Measurements from ENCODE around the gene TXNRD2.
"Not testable (repeated sequence)": the region's sequence is repeated elsewhere in the genome, so short reads cannot be mapped to it uniquely, and the experiment has no call there.

The TXNRD2 gene

DNA sequence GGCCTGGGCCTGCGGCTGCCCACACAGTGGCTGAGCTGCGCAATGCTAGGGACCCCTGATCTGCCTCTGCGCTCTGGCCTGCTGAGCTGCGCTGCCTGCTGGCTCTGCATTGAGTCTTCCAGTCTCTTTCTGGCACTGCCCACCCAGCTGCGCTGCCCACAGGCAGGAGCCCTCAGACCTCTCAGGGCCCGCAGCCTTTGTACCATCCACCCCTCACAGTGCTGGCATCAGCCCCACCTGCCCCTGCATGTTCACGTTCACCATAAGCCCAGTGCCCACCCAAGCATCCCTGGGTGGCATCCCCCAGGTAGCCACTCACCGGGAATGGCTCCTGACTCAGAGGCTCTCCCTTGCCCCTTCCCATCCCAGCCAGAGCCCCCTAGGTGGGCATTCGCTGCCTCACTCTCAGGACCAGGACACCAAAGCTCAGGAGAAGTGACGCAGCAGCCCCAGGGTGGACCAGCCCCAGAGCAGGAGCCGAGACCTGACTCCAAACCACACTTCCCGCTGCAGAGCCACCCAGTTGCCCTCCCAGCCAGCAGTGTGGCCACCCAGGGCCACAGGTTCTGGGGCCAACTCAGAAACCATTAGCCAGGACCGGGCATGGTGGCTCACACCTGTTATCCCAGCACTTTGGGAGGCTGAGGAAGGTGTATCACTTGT lies 21.8 kb downstream of the TXNRD2 start:
- DNase-seq, result no peak

DNA sequence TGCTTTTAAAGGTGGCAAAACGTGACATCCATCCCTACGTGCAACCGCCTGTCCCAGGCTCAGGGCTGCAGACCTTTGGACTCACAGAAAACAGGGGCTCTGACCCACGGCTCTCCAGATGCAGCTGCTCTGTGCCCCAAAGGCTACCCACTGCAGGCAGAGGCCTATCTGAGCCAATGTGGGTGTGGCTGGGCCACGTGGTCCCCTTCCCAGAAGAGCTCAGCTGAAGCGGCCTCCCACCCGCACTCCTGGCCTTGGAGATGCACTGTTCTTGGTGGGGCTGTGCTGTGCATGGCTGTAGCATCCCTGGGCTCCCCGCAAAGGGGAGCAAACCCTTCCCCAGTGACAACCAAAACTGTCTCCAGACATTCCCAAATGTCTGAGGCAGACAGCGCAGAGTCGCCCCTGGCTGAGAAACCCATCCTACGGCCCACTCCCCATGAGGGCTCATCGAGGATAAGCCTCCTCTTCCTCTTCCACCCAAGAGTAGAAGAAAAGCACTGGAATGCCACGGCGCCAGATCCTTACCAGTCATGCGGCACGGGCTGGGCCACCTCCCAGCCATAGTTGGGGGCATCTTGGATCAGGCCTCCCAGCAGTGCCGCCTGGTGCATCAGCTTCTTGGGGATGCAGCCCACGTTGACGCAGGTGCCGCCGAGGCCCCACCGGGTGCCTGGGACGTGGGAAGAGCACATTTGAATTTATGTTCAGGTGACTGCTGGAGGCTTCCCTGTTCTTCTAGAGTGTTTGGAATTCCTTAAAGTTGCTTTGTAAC lies 23.1 kb downstream of the TXNRD2 start:
- no peak for DNase-seq

- no peak for DNase-seq
These were observed 24.1 kb downstream of the TXNRD2 start for GRCh38 chr22:19917389-19918138.

GRCh38 chr22:19916941-19917340 lies 24.7 kb downstream of the TXNRD2 start:
- DNase-seq, result no peak

GRCh38 chr22:19916006-19916405 lies 25.6 kb downstream of the TXNRD2 start:
- DNase-seq, result no peak

GRCh38 chr22:19915287-19915954 lies 26.2 kb downstream of the TXNRD2 start:
- DNase-seq, result no peak

- DNase-seq, result no peak
These were observed 27.2 kb downstream of the TXNRD2 start for GRCh38 chr22:19914201-19914943.

- DNase-seq, result no peak
These were observed 28.2 kb downstream of the TXNRD2 start for GRCh38 chr22:19913337-19913936.

DNA sequence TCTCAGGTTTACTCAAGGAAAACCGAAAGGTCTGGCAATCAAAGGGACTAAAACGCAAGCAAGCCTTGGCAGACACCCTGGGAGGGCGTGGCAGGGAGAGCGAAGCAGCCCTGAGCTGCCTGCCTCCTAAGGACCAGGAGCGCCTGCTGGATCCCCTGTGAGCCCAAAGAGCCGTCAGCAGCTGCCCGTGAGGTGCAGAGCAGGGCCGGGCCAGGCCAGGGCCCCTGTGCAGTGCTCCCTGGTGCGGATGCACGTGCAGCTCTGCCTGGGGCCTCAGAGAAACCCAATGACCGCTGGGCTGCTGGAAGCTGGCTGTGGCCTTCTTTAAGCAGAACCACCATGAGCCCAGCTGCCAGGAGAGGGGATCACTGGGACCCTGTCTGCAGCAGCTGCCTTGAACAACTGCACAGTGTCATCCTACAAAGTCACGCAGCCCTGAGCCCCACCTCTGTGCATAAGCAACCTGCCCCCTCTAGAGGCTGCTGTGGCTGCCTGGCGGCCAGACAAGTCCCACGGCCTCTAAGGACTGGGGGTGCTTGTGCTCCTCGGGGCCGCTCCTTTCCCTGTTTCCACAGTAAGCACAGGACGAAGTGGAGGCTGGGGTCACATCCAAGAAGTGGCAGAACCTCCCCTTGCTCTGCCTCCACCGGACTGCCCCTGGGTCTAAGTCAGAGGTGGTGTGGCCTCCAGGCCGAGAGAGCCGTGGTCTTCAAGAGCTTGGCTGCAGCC lies 29.2 kb downstream of the TXNRD2 start:
- no peak for DNase-seq

GRCh38 chr22:19911540-19912270 lies 29.9 kb downstream of the TXNRD2 start:
- DNase-seq, result no peak

GRCh38 chr22:19910180-19910744 lies 31.4 kb downstream of the TXNRD2 start:
- DNase-seq, result no peak

- peak; percentile 88 for DNase-seq
These were observed 32.1 kb downstream of the TXNRD2 start for GRCh38 chr22:19909350-19910179.

- not testable (repeated sequence) for DNase-seq
These were observed 33.7 kb downstream of the TXNRD2 start for GRCh38 chr22:19907902-19908301.

GRCh38 chr22:19906864-19907263 lies 34.8 kb downstream of the TXNRD2 start:
- DNase-seq, result not testable (repeated sequence)

DNA sequence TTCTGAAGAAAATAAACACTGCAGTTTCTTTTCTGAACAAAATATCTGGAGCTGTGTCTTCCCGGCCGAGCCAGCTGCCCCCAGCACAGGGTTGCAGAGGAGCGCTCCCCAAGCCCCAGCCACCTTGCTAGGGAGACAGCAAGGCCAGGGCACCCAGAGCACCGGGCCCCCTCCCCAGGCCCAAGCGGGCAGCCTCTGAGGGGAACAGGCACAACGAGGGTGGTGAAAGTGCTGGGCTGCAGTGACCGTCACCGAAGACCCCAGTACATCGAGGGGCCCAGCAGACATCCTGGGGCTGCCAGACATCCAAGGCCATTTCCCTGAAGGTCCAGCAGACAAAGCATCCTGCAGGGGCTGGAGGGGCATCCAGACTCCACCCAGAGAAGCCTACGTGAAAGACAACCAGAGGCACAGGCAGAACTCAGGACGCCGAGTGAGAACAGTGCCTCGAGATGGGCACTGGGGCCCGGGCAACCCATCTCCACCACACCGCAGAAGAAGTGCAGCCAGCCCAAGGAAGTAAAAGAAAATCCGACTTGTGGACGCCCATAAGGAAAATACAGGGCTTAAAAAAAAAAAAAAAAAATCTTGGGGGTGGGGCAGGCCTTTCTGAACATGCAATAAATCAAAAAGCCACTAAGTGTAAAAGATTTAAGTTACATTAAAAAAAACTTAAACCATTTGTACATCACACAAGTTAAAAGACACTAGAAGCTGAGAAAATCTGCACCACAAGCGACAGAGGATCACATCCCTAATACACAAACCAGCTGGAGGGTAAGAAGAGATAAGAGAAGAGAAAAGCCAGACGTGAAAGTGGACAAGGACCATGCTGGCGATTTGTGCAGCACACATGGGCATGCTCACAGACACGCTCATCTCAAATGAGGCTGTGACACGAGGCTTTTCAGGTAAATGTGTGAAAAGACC lies 36.0 kb downstream of the TXNRD2 start:
- no peak for DNase-seq

DNA sequence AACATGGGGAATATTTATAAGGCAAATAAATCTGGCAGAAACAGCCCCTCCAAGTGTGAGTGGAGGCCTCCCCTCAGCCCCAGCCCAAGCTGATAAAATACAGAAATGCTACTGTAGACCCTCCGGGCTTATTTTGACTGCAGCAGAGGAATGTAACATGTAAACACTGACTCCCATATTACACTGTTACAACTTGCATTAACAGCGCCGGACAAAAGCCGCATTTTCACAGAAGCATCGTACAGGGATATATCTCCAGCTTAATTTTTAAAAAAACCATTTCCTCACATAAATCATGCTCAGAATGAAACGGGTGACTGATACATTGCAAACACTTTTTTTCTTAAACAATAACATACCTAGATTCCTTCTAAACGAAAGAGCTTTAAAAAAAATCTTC lies 36.7 kb downstream of the TXNRD2 start:
- DNase-seq, result no peak

GRCh38 chr22:19904174-19904856 lies 37.3 kb downstream of the TXNRD2 start:
- no peak for DNase-seq

- no peak for DNase-seq
These were observed 38.1 kb downstream of the TXNRD2 start for GRCh38 chr22:19903513-19903912.

Measured in activated CD4-positive, alpha-beta T cell treated with anti-CD3 and anti-CD28 coated beads for 48 hours (primary cell).